NOMO-1 (cell line): Measurements from ENCODE around the gene UGT1A5.
"Not testable (repeated sequence)": the region's sequence is repeated elsewhere in the genome, so short reads cannot be mapped to it uniquely, and the experiment has no call there.

Source experiments
- DNase-seq, 2 experiments: peaks; one replicate each; lab custom pipeline; 2025; ENCODE audit not compliant: unreplicated experiment in 2 of 2; lab: John Stamatoyannopoulos, UW

Gene UGT1A5

GRCh38 chr2:233745073-233745755, 32.5 kb downstream of the UGT1A5 start:
- no peak for DNase-seq

DNA sequence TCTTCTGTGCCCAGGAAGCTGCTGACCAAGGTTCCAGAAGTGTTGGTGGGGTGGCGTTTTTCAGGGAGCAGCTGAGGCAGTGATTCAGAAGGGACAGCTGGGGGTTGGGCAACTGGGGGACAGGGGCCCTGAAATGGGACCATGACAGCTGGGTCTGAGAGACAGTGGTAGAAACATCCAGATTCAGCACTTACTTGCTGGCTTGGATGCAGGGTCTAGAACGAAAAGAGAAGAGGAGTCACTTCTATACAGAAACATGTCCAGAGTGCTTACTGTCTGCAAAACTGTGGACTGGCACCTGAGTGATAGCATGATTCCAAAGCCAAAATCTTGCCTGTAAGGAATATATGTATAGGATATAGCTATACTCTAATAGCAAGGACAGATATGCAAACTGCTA, 33.1 kb downstream of the UGT1A5 start:
- not testable (repeated sequence) for DNase-seq

GRCh38 chr2:233746475-233747282, 34.0 kb downstream of the UGT1A5 start:
- DNase-seq, result no peak

- no peak for DNase-seq
These were observed 34.5 kb downstream of the UGT1A5 start for GRCh38 chr2:233747283-233747544.

DNA sequence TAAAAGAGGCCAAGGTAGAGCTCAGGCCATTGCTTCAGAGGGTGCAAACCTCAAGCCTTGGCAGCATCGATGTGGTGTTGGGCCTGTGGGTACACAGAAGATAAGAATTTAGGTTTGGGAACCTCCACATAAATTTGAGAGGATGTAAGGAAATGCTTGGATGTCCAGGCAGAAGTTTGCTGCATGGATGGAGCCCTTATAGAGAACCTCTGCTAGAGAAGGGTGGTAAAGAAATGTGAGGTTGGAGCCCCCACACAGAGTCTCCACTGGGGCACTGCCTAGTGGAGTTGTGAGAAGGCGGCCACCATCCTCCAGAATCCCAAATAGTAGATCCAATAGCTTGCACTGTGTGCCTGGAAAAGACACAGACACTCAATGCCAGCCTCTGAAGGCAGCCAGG, 38.0 kb downstream of the UGT1A5 start:
- not testable (repeated sequence) for DNase-seq

- DNase-seq, result not testable (repeated sequence)
These were observed 38.7 kb downstream of the UGT1A5 start for GRCh38 chr2:233751212-233752009.

GRCh38 chr2:233754872-233755611, 42.3 kb downstream of the UGT1A5 start:
- DNase-seq, result no peak

DNA sequence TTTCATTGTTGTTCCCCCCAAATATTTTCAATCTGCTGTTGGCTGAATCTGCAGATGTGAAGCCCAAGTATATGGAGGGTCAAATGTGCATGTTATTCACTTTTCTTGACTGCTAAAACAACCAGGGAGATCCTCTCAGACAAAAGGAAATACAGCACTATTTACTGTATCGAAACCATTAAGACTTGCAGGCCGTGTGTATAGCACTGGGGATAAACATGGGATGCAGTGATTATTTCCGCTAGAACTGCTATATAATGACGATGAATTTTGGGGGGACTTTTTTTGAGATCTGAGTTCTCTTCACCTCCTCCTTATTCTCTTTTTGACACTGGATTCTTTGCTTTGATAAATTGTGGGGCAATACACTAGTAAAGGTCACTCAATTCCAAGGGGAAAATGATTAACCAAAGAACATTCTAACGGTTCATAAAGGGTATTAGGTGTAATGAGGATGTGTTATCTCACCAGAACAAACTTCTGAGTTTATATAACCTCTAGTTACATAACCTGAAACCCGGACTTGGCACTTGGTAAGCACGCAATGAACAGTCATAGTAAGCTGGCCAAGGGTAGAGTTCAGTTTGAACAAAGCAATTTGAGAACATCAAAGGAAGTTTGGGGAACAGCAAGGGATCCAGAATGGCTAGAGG, 43.8 kb downstream of the UGT1A5 start:
- no peak for DNase-seq

- DNase-seq, result no peak
These were observed 45.4 kb downstream of the UGT1A5 start for GRCh38 chr2:233758141-233758540.

DNA sequence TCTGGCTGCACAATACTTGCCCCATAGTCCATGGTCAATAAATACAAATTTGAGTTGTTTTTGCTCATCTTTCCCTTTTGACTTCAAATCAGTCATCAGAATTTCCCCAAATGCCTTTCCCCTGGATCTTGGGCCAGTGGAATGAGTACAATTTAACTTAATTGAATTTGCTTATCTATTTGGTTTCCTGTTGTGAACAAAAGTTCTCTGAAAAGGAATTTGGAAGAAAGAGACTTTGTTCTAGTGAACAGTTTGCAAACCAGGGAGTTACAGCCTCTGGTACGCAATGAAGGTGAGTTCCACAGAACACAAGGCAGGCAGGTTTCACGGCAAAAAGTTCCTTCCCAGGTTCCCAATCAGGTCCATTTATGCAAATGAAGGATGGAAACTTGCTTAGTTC, 46.1 kb downstream of the UGT1A5 start:
- DNase-seq, result no peak

- no peak for DNase-seq
These were observed 47.3 kb downstream of the UGT1A5 start, which contains the start of gene UGT1A1 for GRCh38 chr2:233760043-233760442. Gene UGT1A1, plus strand, starts transcription at chr2:233760270. Its CDS starts 18 bp downstream, at chr2:233760288.

DNA sequence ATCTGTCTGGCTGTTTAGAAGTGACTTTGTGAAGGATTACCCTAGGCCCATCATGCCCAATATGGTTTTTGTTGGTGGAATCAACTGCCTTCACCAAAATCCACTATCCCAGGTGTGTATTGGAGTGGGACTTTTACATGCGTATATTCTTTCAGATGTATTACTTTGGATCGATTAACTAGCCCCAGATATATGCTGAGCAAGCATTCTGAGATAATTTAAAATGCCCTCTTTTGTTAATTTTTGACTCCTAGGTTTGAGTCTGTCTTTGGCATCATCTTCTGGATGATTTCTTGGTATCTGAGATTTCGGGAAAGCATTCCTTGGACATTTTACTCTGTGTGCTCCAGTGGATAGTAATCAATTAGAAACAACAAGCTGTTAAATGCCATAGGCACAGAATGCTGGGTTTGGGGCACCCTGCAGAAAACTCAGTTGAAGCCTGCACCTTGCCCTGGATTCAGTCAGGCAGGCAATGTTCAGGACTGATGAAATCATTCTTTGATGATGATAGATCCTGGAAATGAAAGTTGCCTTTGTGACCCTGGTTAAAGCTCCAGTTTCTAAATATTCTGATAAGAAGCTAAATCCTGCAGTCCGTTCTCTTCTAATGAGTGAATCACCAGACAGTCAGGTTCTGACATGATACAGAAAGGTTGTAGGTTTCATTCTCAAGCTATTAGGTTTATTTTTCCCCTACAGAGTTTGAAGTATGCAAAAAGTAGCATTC, 48.5 kb downstream of the UGT1A5 start:
- DNase-seq, result no peak

DNA sequence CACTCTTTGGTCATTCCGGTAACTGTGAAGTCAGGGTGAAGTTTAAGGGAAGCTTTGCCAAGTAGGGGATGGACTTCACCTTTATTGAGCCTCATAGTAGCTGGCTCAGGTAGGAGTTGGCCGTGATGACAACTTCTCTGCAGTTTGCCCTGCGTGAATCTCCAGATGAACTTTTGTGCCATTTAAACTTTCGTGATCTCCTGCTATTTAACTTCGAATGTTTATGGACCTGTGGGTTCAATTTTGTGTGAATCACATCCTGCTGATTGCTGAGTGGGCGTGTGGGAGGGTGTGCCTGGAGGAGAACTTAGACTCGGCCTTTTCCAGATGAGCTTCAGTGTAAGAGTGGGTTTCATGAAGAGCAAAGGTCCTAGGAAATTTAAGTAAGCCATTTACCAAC, 51.6 kb downstream of the UGT1A5 start:
- DNase-seq, result no peak

DNA sequence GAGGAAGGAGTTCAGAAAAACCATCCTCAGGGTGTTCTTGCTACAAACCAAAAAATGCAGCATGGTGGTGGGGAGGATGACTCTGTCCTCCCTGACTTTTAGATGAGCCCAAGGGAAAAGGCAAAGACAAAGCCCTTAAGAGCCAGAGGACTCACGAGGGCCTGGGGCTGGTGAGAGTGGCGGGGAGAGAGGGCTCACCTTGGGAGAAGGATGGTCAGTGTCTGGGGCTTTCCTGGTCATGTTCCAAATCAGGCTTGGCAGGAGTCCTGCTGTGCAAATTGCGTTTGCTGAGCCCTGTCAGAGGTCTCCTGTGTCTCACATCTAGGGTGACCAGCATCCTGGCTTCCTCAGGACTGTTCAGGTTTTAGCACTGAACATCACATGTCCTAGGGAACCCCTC, 52.1 kb downstream of the UGT1A5 start:
- DNase-seq, result no peak

GRCh38 chr2:233766416-233766815, 53.7 kb downstream of the UGT1A5 start:
- no peak for DNase-seq

- no peak for DNase-seq
These were observed 55.4 kb downstream of the UGT1A5 start for GRCh38 chr2:233768076-233768475.

DNA sequence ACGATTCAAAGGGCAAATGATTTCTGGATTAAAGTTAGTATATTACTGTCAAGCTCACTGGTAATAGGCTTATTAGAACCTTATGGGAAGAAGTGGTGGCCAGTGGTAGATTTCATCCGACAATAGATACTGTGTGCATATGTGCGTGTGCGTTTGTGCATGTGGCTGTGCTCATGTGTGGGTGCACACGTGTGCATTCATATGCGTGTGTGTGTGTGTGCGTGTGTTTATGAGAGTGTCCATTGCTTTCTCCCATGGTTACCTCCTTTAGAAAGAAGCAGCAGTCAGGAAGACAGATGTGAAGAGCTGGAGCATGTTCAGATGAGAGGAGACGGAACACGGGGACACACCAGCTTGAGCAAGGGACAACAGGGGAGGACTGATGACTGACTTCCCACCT, 56.6 kb downstream of the UGT1A5 start:
- no peak for DNase-seq

DNA sequence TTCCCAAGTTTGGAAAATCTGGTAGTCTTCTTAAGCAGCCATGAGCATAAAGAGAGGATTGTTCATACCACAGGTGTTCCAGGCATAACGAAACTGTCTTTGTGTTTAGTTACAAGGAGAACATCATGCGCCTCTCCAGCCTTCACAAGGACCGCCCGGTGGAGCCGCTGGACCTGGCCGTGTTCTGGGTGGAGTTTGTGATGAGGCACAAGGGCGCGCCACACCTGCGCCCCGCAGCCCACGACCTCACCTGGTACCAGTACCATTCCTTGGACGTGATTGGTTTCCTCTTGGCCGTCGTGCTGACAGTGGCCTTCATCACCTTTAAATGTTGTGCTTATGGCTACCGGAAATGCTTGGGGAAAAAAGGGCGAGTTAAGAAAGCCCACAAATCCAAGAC, 59.4 kb downstream of the UGT1A5 start:
- no peak for DNase-seq

DNA sequence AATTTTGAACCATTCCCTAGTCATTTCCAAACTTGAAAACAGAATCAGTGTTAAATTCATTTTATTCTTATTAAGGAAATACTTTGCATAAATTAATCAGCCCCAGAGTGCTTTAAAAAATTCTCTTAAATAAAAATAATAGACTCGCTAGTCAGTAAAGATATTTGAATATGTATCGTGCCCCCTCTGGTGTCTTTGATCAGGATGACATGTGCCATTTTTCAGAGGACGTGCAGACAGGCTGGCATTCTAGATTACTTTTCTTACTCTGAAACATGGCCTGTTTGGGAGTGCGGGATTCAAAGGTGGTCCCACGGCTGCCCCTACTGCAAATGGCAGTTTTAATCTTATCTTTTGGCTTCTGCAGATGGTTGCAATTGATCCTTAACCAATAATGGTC, 59.9 kb downstream of the UGT1A5 start:
- no peak for DNase-seq

GRCh38 chr2:233773854-233774253, 61.1 kb downstream of the UGT1A5 start:
- no peak for DNase-seq
